KMS-11 (cell line): ENCODE results near the gene LRRK2.

Experiments
- H2AFZ ChIP-seq: fragments of 200-600 bp; sonication (generic); 2 replicates; pipeline ENCODE4 v1.6.1; 2016; ENCODE audit warnings: antibody characterized with exemption, mixed run types, low read depth
- H3K27ac ChIP-seq: fragments of 200-600 bp; sonication (generic); 2 replicates; pipeline ENCODE4 v1.6.1; 2016; ENCODE audit warnings: mild to moderate bottlenecking, mixed run types
- H3K27me3 ChIP-seq: fragments of 200-600 bp; sonication (generic); 2 replicates; pipeline ENCODE4 v1.6.1; 2017; ENCODE audit warnings: mild to moderate bottlenecking, low read depth, mixed run types, moderate library complexity; ENCODE audit not compliant: insufficient read depth
- H3K36me3 ChIP-seq: fragments of 200-600 bp; sonication (generic); 2 replicates; pipeline ENCODE4 v1.6.1; 2017; ENCODE audit warnings: mild to moderate bottlenecking, mixed run types; ENCODE audit not compliant: insufficient read depth
- H3K4me1 ChIP-seq: fragments of 200-600 bp; sonication (generic); 2 replicates; pipeline ENCODE4 v1.6.1; 2016; ENCODE audit warnings: mild to moderate bottlenecking, low read depth, mixed run types; ENCODE audit not compliant: poor library complexity, severe bottlenecking
- H3K4me2 ChIP-seq: fragments of 200-600 bp; sonication (generic); 2 replicates; pipeline ENCODE4 v1.7.0; 2016; ENCODE audit warnings: mild to moderate bottlenecking, mixed run types
- H3K4me3 ChIP-seq: fragments of 200-600 bp; sonication (generic); IDR thresholded peaks from 2 replicates; pipeline ENCODE4 v1.6.1; 2017; ENCODE audit warnings: low read depth, low read length, mixed read lengths; ENCODE audit not compliant: insufficient read depth
- H3K79me2 ChIP-seq: fragments of 200-600 bp; sonication (generic); 2 replicates; pipeline ENCODE4 v1.6.1; 2016; ENCODE audit warnings: low read depth, mixed run types; ENCODE audit not compliant: insufficient read depth
- H3K9ac ChIP-seq: fragments of 200-600 bp; sonication (generic); 2 replicates; pipeline ENCODE4 v1.6.1; 2016; ENCODE audit warnings: mild to moderate bottlenecking, mixed run types
- H4K20me1 ChIP-seq: fragments of 200-600 bp; sonication (generic); 2 replicates; pipeline ENCODE4 v1.6.1; 2016; ENCODE audit warnings: mild to moderate bottlenecking, mixed run types; ENCODE audit not compliant: insufficient read depth
- TF ChIP-seq, protein P1 (sequence below): fragments of 200-600 bp; sonication (generic); conservative IDR thresholded peaks from 2 replicates; pipeline ENCODE4 v1.6.1; 2017; ENCODE audit warnings: low read depth, mild to moderate bottlenecking, antibody characterized with exemption, low read length, moderate library complexity, mixed read lengths

LRRK2 gene

GRCh38 chr12:40300490-40300889 is 75.7 kb downstream of the LRRK2 start:
- Histone ChIP-seq H3K4me3 (no peak overlapping the region), H3K27ac (no peak overlapping the region), H3K27me3 (no peaks in the 10 kb centered on the region), H3K4me1 (no peaks in the 10 kb centered on the region), H3K79me2 (no peaks in the 10 kb centered on the region), H4K20me1 (no peaks in the 10 kb centered on the region), H3K4me2 (no peak overlapping the region), H3K36me3 (no peaks in the 10 kb centered on the region), H3K9ac (no peak overlapping the region), H2AFZ (no peak overlapping the region)
- TF ChIP-seq, protein P1, sequence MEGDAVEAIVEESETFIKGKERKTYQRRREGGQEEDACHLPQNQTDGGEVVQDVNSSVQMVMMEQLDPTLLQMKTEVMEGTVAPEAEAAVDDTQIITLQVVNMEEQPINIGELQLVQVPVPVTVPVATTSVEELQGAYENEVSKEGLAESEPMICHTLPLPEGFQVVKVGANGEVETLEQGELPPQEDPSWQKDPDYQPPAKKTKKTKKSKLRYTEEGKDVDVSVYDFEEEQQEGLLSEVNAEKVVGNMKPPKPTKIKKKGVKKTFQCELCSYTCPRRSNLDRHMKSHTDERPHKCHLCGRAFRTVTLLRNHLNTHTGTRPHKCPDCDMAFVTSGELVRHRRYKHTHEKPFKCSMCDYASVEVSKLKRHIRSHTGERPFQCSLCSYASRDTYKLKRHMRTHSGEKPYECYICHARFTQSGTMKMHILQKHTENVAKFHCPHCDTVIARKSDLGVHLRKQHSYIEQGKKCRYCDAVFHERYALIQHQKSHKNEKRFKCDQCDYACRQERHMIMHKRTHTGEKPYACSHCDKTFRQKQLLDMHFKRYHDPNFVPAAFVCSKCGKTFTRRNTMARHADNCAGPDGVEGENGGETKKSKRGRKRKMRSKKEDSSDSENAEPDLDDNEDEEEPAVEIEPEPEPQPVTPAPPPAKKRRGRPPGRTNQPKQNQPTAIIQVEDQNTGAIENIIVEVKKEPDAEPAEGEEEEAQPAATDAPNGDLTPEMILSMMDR: no peak

GRCh38 chr12:40309001-40309400 is 84.2 kb downstream of the LRRK2 start:
- no peak overlapping the region for H3K4me3 ChIP-seq
- H2AFZ ChIP-seq: no peak overlapping the region
- H3K4me1 ChIP-seq: no peaks in the 10 kb centered on the region
- H3K27me3 ChIP-seq: no peaks in the 10 kb centered on the region
- TF ChIP-seq, protein P1: no peak
- no peak overlapping the region for H3K27ac ChIP-seq
- H3K4me2 ChIP-seq: no peak overlapping the region
- H3K9ac ChIP-seq: no peak overlapping the region
- no peaks in the 10 kb centered on the region for H3K79me2 ChIP-seq
- no peaks in the 10 kb centered on the region for H4K20me1 ChIP-seq
- H3K36me3 ChIP-seq: no peaks in the 10 kb centered on the region

GRCh38 chr12:40310211-40310610 is 85.4 kb downstream of the LRRK2 start:
- H2AFZ ChIP-seq: no peak overlapping the region

DNA sequence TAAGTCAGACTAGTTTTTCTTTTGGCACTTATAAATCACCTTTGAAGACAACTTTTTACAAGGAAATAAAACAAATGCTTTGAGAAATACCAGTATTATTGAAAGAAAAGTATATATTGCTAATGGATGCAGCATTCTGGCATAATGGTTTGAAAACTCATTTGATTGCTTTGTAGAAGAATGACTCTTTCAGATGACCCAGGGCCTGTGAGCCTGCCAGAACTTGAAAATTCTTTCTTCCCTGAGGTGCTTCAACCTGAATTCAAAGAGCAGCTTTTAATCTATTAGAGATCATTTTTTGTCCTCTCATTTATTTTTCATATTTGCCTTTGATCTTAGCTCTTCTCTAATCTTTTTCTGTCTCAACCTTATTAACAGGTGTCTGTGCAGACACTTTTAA is 87.4 kb downstream of the LRRK2 start:
- Histone ChIP-seq H3K36me3 (no peaks in the 10 kb centered on the region), H3K27ac (no peak overlapping the region)

More at GRCh38 chr12:40310211-40310610, 85.4 kb downstream of the LRRK2 start:
- Histone ChIP-seq H3K9ac (no peak overlapping the region), H3K27me3 (no peaks in the 10 kb centered on the region), H4K20me1 (no peaks in the 10 kb centered on the region), H3K27ac (no peak overlapping the region), H3K36me3 (no peaks in the 10 kb centered on the region), H3K4me2 (no peak overlapping the region), H3K4me3 (no peak overlapping the region), H3K79me2 (no peaks in the 10 kb centered on the region), H3K4me1 (no peaks in the 10 kb centered on the region)
- TF ChIP-seq, protein P1: no peak

More for the DNA sequence above, 87.4 kb downstream of the LRRK2 start:
- Histone ChIP-seq H3K27me3 (no peaks in the 10 kb centered on the region), H3K79me2 (no peaks in the 10 kb centered on the region), H3K4me2 (no peak overlapping the region), H4K20me1 (no peaks in the 10 kb centered on the region), H3K9ac (no peak overlapping the region), H3K4me3 (no peak overlapping the region), H3K4me1 (no peaks in the 10 kb centered on the region), H2AFZ (no peak overlapping the region)
- TF ChIP-seq, protein P1: no peak
